ENCODE data around the gene ADGRL2. TPM values are rescaled to one million over a fixed set of nuclear protein-coding genes. Genes with fewer than 3 reads are reported as not detected.

ADGRL2 gene
- total RNA-seq, 1 experiment from 2014 or later: 0.20 TPM

DNA sequence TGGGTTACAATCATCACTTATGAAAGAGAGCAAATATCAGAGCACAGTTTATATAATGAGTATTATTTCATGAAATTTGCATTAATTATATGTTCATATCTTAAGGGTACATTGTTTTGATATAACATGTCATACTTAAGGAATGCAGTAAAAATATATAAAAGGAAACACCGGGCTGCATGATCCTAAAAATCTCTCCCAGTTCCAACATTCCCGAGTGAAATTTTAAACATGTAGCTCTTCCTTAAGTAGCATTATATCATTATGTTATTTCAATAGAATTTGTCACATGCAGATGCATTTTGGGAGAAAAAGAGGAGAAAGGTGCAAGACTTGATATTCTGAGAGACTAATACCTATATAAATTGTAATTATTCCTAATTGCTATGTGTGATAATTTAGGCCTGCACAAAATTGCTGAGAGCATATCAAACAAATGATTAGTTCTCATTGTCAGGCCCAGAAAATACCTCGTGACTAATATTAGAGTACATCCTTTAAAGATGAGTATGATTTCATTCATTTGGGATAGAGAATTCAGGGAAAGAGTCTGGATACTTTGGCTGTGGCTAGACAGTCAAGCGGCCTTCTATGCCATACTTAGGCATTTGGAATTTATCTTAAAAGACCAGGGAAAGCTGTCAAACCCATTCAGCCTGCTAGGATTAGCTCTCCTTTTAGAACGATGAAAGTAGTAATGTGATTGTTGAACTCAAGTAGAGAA is 86.8 kb downstream of the ADGRL2 start (continued):
- TF ChIP-seq REST (IDR thresholded peaks at IDR 0.05; ENCODE audit: low read depth) (no peak), POLR2A (IDR thresholded peaks at IDR 0.05; ENCODE audit: borderline replicate concordance, extremely low read depth, insufficient read depth, insufficient read length) (no peak), SRF (IDR thresholded peaks at IDR 0.05; ENCODE audit: low read depth) (no peak)

DNA sequence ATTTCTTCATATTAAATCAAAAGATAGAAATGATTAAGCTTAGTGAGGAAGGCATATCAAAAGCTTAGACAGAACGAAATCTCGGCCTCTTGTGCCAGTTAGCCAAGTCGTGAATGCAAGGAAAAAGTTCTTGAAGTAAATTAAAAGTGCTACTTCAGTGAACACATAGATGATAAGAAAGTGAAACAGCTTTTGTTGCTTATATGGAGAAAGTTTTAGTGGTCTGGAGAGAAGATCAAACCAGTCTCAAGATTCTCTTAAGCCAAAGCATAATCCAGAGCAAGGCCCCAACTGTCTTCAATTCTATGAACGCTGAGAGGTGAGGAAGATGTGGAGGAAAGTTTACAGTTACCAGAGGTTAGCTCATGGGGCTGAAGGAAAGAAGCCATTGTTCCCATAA is 88.4 kb downstream of the ADGRL2 start:
- H3K79me2 ChIP-seq (ENCODE audit: insufficient read depth, low read length): no peaks in the 10 kb centered on the region
- no peak overlapping the region for H3K9ac ChIP-seq (ENCODE audit: low read length)
- H3K9me2 ChIP-seq (ENCODE audit: insufficient read depth): no peaks in the 10 kb centered on the region
- intact Hi-C loops (cut with micrococcal nuclease): no loop called here
- no peak overlapping the region for H3K4me3 ChIP-seq (replicated peaks in 1 of 2; ENCODE audit: low read depth in 1 of 2, low read length in 2 of 2)
- no peak overlapping the region for H2AFZ ChIP-seq (ENCODE audit: low read depth, low read length, poor library complexity, severe bottlenecking)
- TF ChIP-seq CBX3 (IDR thresholded peaks at IDR 0.05; ENCODE audit: low read depth) (no peak), SP1 (IDR thresholded peaks at IDR 0.05; ENCODE audit: low read depth) (no peak)
- H3K27ac ChIP-seq (ENCODE audit: low read depth, low read length): no peak overlapping the region
- no peaks in the 10 kb centered on the region for H3K4me1 ChIP-seq (ENCODE audit: control insufficient read depth in 1 of 2, insufficient read depth in 2 of 2, low read length in 2 of 2)
- H4K20me1 ChIP-seq (ENCODE audit: insufficient read depth): no peaks in the 10 kb centered on the region
- ChIA-PET CTCF (no interaction called here), RAD21 (ENCODE audit: low non-redundant PET in 1 of 2, low total read pairs in 2 of 2, uncharacterized antibody in 2 of 2, unreplicated experiment in 2 of 2) (no interaction called here), POLR2A (no interaction called here)
- no peak overlapping the region for H3K4me2 ChIP-seq (ENCODE audit: low read length)
- BruUV-seq (replicated peaks): no TSS peak
- no peaks in the 10 kb centered on the region for H3K27me3 ChIP-seq (ENCODE audit: insufficient read depth, low read length)
- DNase-seq (ENCODE audit: low read depth, low spot score) (no peak), ATAC-seq (no peak)
- no peaks in the 10 kb centered on the region for H3K9me3 ChIP-seq (ENCODE audit: control insufficient read depth in 1 of 2, insufficient read depth in 1 of 2, low read depth in 1 of 2, low read length in 2 of 2)
- no peaks in the 10 kb centered on the region for H3K36me3 ChIP-seq (ENCODE audit: control insufficient read depth in 1 of 2, insufficient read depth in 2 of 2, low read length in 2 of 2)
